ENCODE measurements around the gene LINGO4.

DNA sequence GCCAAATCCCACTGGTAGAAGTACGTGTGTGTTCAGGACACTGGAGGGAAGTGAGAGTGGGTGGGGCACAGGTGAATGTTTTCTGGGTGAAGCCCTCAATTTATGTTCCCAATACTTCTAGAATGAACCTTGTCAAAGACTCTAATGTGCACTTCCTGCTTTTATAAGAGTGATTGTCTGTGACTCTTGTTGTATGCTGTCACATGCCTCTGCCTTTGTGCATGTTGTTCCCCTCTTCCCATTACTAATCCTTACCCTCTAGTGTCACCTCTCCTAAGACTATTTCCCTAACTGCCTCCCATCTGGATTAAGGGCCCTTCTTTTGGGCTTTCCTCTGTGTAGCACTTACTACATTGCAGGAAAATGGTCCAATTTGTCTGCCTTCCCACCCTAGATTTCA is 2.5 kb upstream of the LINGO4 start:
- TF ChIP-seq, protein P1, sequence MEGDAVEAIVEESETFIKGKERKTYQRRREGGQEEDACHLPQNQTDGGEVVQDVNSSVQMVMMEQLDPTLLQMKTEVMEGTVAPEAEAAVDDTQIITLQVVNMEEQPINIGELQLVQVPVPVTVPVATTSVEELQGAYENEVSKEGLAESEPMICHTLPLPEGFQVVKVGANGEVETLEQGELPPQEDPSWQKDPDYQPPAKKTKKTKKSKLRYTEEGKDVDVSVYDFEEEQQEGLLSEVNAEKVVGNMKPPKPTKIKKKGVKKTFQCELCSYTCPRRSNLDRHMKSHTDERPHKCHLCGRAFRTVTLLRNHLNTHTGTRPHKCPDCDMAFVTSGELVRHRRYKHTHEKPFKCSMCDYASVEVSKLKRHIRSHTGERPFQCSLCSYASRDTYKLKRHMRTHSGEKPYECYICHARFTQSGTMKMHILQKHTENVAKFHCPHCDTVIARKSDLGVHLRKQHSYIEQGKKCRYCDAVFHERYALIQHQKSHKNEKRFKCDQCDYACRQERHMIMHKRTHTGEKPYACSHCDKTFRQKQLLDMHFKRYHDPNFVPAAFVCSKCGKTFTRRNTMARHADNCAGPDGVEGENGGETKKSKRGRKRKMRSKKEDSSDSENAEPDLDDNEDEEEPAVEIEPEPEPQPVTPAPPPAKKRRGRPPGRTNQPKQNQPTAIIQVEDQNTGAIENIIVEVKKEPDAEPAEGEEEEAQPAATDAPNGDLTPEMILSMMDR (IDR thresholded peaks at IDR 0.05; ENCODE audit: low read depth, low read length, poor library complexity, severe bottlenecking) = no peak
- TF ChIP-seq EZH2phosphoT487 (IDR thresholded peaks at IDR 0.05; ENCODE audit: borderline replicate concordance, low read length) = no peak
